ENCODE measurements around the gene ERO1B. TPM values are rescaled to one million over a fixed set of nuclear protein-coding genes. Genes with fewer than 3 reads are reported as not detected.

ERO1B gene
- polyA plus RNA-seq, 4 donors, result 6.1 to 15.1 (median 12.9) TPM

DNA sequence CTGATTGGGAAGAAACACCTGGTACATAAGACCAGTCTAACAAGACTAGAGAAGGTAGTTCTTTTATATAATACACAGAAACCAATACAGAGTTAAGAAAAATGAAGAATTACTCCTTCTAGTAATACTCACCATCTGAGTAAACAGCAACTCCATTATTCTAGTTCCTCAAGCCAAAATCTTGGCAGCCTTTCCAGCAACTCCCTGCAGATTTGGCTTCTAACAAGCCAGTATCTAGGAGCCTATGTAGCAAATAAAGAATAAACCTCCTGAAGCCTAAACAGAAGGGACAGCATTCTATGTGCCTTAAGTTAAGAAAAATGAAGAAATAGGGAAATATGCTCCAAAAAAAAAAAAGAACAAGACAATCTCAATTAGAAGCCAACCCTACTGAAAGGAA is 24.5 kb downstream of the ERO1B start:
- DNase-seq (ENCODE audit: low read depth in 4 of 4, low spot score in 3 of 4), result no peak

GRCh38 chr1:236253918-236254637 is 27.7 kb downstream of the ERO1B start:
- no peak for DNase-seq (ENCODE audit: low read depth in 4 of 4, low spot score in 3 of 4)

GRCh38 chr1:236253119-236253518 is 28.6 kb downstream of the ERO1B start:
- DNase-seq (ENCODE audit: low read depth in 4 of 4, low spot score in 3 of 4), result no peak

DNA sequence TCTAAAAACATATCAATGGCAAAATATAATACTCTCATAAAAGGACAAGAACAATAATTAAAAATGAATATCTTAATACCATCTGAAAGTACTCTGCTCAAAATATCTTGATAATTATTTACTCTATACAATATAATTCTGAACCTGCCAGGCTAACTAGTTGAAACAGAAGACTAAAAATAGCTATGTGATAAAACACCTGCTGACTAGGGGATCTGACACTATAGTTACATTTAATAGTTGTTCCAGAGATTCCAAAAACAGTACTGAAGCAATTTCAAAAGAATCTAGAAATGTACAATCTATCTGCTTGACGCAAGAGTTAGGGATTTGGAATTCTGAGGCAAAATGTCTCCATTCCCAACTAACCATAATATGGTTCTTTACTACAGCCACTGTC is 30.2 kb downstream of the ERO1B start:
- no peak for DNase-seq (ENCODE audit: low read depth in 4 of 4, low spot score in 3 of 4)

DNA sequence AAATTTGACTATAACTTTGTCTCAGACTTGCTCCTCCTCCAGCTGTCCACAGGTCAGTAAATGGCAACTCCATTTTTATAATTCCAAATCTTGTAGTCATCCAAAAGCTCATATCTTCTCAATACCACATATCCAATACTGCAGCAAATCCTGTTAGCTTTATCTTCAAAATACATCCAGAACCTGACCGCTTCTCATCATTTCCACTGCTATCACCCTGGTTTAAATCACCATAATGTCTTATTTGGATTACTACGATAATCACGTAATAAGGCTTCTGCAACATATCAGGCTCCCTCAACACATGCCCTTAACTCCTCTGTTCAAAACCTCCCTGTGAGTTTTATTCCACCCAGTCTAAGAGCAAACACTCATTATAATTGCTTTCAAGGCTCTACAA is 34.5 kb downstream of the ERO1B start:
- DNase-seq (ENCODE audit: low read depth in 4 of 4, low spot score in 3 of 4), result no peak

GRCh38 chr1:236242568-236242967 is 39.2 kb downstream of the ERO1B start:
- no peak for DNase-seq (ENCODE audit: low read depth in 4 of 4, low spot score in 3 of 4)

- no peak for DNase-seq (ENCODE audit: low read depth in 4 of 4, low spot score in 3 of 4)
Measured at GRCh38 chr1:236240675-236241074, 41.1 kb downstream of the ERO1B start.

GRCh38 chr1:236239092-236239585 is 42.6 kb downstream of the ERO1B start:
- DNase-seq (ENCODE audit: low read depth in 4 of 4, low spot score in 3 of 4), result no peak

- DNase-seq (ENCODE audit: low read depth in 4 of 4, low spot score in 3 of 4), result no peak
Measured at GRCh38 chr1:236235116-236235515, 46.6 kb downstream of the ERO1B start.

DNA sequence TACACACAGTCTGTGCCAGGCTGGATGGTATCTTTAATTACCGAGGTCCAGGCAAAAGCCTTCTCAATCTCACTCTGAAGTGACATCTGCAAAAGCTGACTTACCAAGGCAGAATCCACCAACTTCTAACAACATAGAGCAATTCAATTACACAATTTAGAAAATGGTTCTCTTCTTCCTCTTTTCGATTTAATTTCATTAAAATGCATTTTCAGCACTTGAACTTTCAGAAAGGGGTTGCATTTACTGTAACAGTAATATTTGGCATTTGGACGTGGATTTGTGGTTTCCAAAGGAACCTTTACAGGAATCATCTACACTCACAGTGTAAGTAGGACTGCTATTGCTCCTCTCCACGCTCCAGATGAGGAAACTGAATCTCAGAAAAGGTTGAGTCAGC is 53.3 kb downstream of the ERO1B start:
- DNase-seq (ENCODE audit: low read depth in 4 of 4, low spot score in 3 of 4), result no peak

DNA sequence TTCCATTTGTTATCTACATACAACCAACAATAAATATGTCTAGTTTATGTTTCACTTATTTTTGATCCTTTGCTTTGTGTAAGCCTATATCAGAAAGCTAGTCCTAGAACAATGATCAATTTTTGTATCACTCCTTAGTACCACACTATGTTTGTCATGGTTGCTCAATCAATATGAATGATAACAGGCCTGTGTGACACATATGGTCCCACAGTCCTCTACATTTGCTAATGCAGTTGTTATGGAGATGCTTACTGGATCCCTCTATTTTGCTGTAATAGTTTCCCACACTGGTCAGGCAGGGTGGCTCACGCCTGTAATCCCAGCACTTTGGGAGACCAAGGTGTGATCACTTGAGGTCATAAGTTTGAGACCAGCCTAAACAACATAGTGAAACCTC is 59.1 kb downstream of the ERO1B start:
- no peak for DNase-seq (ENCODE audit: low read depth in 4 of 4, low spot score in 3 of 4)

- no peak for DNase-seq (ENCODE audit: low read depth in 4 of 4, low spot score in 3 of 4)
Measured at GRCh38 chr1:236220473-236220872, 61.3 kb downstream of the ERO1B start.

DNA sequence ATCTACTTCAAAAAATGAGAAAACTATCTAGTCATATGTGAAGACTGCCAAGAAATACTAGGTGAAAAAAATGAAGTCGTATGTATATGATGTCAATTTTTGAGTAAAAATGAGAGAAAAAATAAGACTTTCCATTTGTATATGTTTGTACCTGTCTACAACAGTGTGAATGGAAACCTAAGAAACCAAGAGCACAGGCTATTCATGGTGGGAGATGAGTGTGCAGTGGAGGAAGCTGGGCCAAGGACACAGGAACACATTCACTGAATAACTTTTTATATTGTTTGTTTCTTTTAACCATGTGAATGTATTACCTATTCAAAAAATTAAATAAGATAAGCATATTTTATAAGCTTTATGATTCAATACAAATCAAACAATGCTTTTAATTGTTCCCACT is 67.0 kb downstream of the ERO1B start:
- DNase-seq (ENCODE audit: low read depth in 4 of 4, low spot score in 3 of 4), result no peak

DNA sequence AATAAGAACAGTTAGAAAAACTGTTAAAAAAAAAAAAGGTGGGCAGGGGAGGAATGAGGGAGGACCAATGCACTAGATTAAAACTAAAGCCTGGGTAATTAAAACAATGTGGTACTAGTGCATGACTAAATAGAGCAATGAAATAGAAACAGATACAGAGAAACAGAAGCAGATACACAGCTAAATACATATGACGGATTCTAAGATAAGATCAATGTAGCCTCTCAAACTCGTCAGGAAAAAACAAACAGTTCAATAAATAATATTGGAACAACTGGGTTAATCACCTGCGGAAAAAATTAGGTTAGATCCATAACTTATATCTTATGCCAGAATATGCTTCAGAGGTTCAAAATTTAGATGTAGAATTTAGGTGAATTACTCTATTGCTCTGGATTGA is 68.2 kb downstream of the ERO1B start:
- no peak for DNase-seq (ENCODE audit: low read depth in 4 of 4, low spot score in 3 of 4)

- DNase-seq (ENCODE audit: low read depth in 4 of 4, low spot score in 3 of 4), result no peak
Measured at GRCh38 chr1:236211815-236212214, 69.9 kb downstream of the ERO1B start.

GRCh38 chr1:236209713-236210112 is 72.0 kb downstream of the ERO1B start:
- no peak for DNase-seq (ENCODE audit: low read depth in 4 of 4, low spot score in 3 of 4)

DNA sequence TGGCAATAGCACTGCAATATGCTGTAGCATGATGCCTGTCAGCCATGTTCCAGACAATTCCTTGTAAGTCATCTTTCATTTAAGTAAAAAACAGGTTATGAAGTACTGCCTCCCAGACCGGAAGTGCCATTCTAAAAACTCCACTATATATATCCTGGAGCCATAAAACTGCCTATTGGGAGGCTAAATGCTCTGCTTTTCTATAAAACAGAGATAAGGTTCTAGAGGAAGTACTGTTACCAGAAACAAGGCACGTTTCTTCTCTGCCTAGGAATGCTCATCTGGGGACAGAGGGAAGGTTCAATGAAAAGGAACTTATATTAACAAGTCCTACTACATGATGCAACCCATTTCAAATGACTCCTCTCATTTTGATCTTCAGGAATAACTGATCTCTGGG is 72.6 kb downstream of the ERO1B start:
- DNase-seq (ENCODE audit: low read depth in 4 of 4, low spot score in 3 of 4), result no peak

- DNase-seq (ENCODE audit: low read depth in 4 of 4, low spot score in 3 of 4), result no peak
Measured at GRCh38 chr1:236207569-236207968, 74.2 kb downstream of the ERO1B start.

DNA sequence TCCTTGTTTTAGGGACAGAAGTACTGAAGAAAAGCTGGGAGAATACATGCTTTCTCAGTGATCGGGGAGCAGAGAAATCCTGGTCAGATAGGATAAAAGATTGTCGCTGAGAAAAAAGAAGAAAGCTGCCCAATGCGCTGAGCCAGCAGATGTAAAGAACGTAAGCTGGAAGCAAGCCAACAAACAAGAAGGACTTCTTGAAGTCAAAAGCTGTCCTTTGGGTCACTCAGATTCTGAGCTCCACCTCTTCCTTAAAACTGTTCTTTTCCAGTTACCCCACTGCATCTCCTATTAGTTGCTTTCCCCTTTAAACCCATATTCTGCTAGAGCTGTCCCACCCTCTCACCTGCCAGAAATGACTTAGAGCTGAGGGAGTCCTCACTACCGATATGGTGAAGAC is 74.6 kb downstream of the ERO1B start:
- no peak for DNase-seq (ENCODE audit: low read depth in 4 of 4, low spot score in 3 of 4)

- DNase-seq (ENCODE audit: low read depth in 4 of 4, low spot score in 3 of 4), result no peak
Measured at GRCh38 chr1:236206548-236206947, 75.2 kb downstream of the ERO1B start.

DNA sequence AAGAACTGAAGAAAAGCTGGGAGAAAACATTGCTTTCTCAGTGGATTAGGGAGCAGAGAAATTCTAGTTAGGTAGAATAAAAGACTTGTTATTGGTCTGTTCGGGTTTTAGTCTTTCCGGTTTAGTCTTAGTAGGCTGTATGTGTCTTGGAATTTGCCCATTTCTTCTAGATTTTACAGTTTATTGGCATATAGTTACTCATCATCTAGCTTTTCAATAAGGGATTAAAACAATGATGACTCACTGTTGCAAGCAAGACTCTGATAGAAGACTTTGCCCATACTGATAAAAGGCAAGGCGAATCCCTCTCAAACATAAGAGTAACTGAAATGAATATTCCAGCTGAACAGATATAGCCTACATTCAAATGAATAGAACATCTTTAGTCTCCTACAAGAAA is 77.1 kb downstream of the ERO1B start:
- DNase-seq (ENCODE audit: low read depth in 4 of 4, low spot score in 3 of 4), result no peak

DNA sequence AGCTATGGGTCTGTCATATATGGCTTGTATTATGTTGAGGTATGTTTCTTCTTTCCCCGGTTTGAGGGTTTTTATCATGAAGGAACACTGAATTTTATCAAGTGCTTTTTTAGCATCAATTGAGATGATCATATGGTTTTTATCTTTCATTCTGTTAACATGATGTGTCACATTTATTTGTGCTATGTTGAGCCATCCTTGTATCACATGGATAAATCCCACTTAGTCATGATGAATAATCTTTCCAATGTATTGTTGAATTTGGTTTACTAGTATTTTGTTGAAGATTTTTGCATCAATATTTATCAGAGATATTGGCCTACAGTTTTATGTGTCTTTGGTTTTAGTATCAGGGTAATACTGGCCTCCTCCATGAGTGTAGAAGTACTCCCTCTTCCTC is 77.7 kb downstream of the ERO1B start:
- no peak for DNase-seq (ENCODE audit: low read depth in 4 of 4, low spot score in 3 of 4)

DNA sequence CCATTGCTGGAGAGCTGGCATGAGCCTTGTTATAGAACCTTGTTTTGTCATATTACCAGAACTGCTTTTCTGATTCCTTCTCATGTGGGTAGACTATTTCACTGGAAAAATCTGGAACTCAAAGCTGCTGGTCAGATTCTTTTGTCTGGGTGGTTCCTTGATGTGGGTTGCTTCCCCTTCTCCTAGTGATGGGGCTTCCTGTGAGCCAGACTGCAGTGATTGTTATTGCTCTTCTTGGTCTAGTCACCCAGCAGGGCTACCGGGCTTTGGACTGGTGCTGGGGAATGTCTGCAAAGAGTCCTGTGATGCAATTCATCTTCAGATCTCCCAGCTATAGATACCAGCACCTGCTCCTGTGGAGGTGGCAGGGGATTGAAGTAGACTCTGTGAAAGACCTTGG is 80.0 kb downstream of the ERO1B start:
- DNase-seq (ENCODE audit: low read depth in 4 of 4, low spot score in 3 of 4), result no peak
